Measurements from ENCODE around the gene PALLD.

PALLD gene

DNA sequence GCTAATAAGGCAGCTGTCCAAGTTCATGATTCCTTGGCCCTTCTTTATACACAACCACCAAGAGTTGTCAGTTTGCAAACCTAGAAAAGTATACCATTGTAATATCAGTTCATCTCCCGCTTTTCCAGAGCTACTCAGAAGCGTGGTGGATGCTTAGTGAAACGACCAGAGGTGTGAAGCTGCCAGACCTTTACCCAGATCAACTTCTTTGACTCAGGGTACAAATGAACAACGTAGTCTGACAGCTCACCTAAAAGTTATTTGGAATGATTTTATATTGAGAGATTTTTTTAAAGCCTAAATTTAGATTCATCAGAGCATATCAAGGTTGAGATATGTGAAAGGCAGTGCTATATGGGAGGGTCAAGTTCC lies 343.5 kb downstream of the PALLD start:
- DNase-seq (no peak), ATAC-seq (ENCODE audit: insufficient read depth, low read depth) (no peak)
- no peak overlapping the region for H3K4me3 ChIP-seq (ENCODE audit: low read depth in 1 of 2, low read length in 2 of 2)
- no peak overlapping the region for H3K4me2 ChIP-seq (ENCODE audit: insufficient read depth, low read length)
- no peak for TF ChIP-seq EZH2 (IDR thresholded peaks at IDR 0.05; ENCODE audit: borderline replicate concordance, low read depth, low read length, severe bottlenecking)
- TF ChIP-seq, protein P1, sequence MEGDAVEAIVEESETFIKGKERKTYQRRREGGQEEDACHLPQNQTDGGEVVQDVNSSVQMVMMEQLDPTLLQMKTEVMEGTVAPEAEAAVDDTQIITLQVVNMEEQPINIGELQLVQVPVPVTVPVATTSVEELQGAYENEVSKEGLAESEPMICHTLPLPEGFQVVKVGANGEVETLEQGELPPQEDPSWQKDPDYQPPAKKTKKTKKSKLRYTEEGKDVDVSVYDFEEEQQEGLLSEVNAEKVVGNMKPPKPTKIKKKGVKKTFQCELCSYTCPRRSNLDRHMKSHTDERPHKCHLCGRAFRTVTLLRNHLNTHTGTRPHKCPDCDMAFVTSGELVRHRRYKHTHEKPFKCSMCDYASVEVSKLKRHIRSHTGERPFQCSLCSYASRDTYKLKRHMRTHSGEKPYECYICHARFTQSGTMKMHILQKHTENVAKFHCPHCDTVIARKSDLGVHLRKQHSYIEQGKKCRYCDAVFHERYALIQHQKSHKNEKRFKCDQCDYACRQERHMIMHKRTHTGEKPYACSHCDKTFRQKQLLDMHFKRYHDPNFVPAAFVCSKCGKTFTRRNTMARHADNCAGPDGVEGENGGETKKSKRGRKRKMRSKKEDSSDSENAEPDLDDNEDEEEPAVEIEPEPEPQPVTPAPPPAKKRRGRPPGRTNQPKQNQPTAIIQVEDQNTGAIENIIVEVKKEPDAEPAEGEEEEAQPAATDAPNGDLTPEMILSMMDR (IDR thresholded peaks at IDR 0.05; ENCODE audit: borderline replicate concordance, extremely low read depth, low read length, poor library complexity, severe bottlenecking), result no peak
- H3K79me2 ChIP-seq (ENCODE audit: insufficient read depth, low read length), result no peaks in the 10 kb centered on the region
- H3K4me1 ChIP-seq (ENCODE audit: insufficient read depth, low read length), result 0 out of 2 replicates have a peak, but pooled peaks cover 3% of the 10 kb centered on the region
- H3K27me3 ChIP-seq (ENCODE audit: insufficient read depth, low read length, poor library complexity), result no peaks in the 10 kb centered on the region
- no peaks in the 10 kb centered on the region for H4K20me1 ChIP-seq (ENCODE audit: insufficient read depth, low read length)
- H3K9ac ChIP-seq (ENCODE audit: low read depth, low read length), result no peak overlapping the region
- H2AFZ ChIP-seq (ENCODE audit: low read depth, low read length), result no peak overlapping the region
- H3K27ac ChIP-seq (ENCODE audit: low read length), result no peak overlapping the region
- no peaks in the 10 kb centered on the region for H3K36me3 ChIP-seq (ENCODE audit: insufficient read depth, low read length)
- H3K9me3 ChIP-seq (ENCODE audit: insufficient read depth, low read length, severe bottlenecking), result no peaks in the 10 kb centered on the region

DNA sequence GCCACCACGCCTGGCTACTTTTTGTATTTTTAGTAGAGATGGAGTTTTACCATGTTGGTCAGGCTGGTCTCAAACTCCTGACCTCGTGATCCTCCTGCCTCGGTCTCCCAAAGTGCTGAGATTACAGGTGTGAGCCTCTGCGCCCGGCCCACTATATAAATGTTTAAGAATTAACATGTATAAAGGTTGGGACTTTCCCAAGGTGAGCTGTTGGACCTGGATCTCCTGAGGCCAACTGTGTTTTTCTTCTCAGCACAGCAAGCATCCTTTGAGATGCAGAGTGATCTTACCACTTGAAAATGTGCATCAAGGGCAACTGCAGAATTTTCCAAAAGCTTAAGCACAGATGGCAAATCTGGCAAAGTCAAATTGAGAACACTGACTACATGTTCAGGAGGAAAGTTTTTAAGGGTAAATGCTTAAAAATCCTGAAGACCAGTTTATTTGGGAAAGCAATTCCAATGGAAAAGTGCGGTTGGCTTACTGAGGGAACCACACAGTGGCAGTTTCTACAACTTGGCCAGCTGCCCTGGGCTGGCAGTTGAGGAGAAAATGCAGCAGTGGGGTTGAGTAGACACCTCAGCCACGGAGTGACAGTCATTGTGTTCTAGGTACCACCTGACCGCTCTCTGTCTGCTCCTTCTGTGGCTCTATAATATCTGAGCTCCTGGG lies 344.3 kb downstream of the PALLD start:
- no peaks in the 10 kb centered on the region for H3K27me3 ChIP-seq (ENCODE audit: insufficient read depth, low read length, poor library complexity)
- H3K4me2 ChIP-seq (ENCODE audit: insufficient read depth, low read length), result no peak overlapping the region
- no peak for TF ChIP-seq EZH2 (IDR thresholded peaks at IDR 0.05; ENCODE audit: borderline replicate concordance, low read depth, low read length, severe bottlenecking)
- TF ChIP-seq, protein P1 (IDR thresholded peaks at IDR 0.05; ENCODE audit: borderline replicate concordance, extremely low read depth, low read length, poor library complexity, severe bottlenecking), result no peak
- H3K4me1 ChIP-seq (ENCODE audit: insufficient read depth, low read length), result 0 out of 2 replicates have a peak, but pooled peaks cover 3% of the 10 kb centered on the region
- H3K9ac ChIP-seq (ENCODE audit: low read depth, low read length), result no peak overlapping the region
- H3K36me3 ChIP-seq (ENCODE audit: insufficient read depth, low read length), result no peaks in the 10 kb centered on the region
- no peak overlapping the region for H3K27ac ChIP-seq (ENCODE audit: low read length)
- H3K79me2 ChIP-seq (ENCODE audit: insufficient read depth, low read length), result no peaks in the 10 kb centered on the region
- H3K4me3 ChIP-seq (ENCODE audit: low read depth in 1 of 2, low read length in 2 of 2), result no peak overlapping the region
- H2AFZ ChIP-seq (ENCODE audit: low read depth, low read length), result no peak overlapping the region
- DNase-seq (no peak), ATAC-seq (ENCODE audit: insufficient read depth, low read depth) (no peak)
- no peaks in the 10 kb centered on the region for H4K20me1 ChIP-seq (ENCODE audit: insufficient read depth, low read length)
- H3K9me3 ChIP-seq (ENCODE audit: insufficient read depth, low read length, severe bottlenecking), result no peaks in the 10 kb centered on the region

DNA sequence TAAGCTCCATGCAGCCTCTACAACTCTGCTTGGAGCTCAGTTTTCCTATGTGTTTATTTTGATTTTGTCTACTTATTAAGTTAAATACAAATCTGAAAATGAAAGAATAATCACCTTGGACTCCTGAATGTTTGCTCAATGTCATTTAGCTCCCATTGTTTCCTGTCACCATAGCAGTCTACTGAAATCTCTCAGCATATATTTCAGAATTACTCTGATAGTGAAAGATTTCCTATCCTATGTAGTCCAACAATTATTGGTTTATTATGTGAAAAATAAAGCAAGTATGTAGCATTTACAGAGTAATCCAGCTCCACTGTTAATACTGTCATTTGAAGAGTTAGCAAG lies 344.8 kb downstream of the PALLD start:
- no peak overlapping the region for H3K27ac ChIP-seq (ENCODE audit: low read length)
- DNase-seq, result no peak
- H3K9ac ChIP-seq (ENCODE audit: low read depth, low read length), result no peak overlapping the region
- 0 out of 2 replicates have a peak, but pooled peaks cover 3% of the 10 kb centered on the region for H3K4me1 ChIP-seq (ENCODE audit: insufficient read depth, low read length)
- H3K79me2 ChIP-seq (ENCODE audit: insufficient read depth, low read length), result no peaks in the 10 kb centered on the region
- H4K20me1 ChIP-seq (ENCODE audit: insufficient read depth, low read length), result no peaks in the 10 kb centered on the region
- no peaks in the 10 kb centered on the region for H3K36me3 ChIP-seq (ENCODE audit: insufficient read depth, low read length)
- no peaks in the 10 kb centered on the region for H3K27me3 ChIP-seq (ENCODE audit: insufficient read depth, low read length, poor library complexity)
- ATAC-seq (ENCODE audit: insufficient read depth, low read depth), result no peak
- H3K4me3 ChIP-seq (ENCODE audit: low read depth in 1 of 2, low read length in 2 of 2), result no peak overlapping the region
- no peak overlapping the region for H2AFZ ChIP-seq (ENCODE audit: low read depth, low read length)
- H3K4me2 ChIP-seq (ENCODE audit: insufficient read depth, low read length), result no peak overlapping the region
- H3K9me3 ChIP-seq (ENCODE audit: insufficient read depth, low read length, severe bottlenecking), result no peaks in the 10 kb centered on the region
- TF ChIP-seq, protein P1 (IDR thresholded peaks at IDR 0.05; ENCODE audit: borderline replicate concordance, extremely low read depth, low read length, poor library complexity, severe bottlenecking), result no peak
- no peak for TF ChIP-seq EZH2 (IDR thresholded peaks at IDR 0.05; ENCODE audit: borderline replicate concordance, low read depth, low read length, severe bottlenecking)
